Measurements from ENCODE around the gene SDR42E2.
A peak's percentile ranks its signal among the peaks of the same experiment; 100 is the strongest.

The SDR42E2 gene

GRCh38 chr16:22198547-22199293 is 36.4 kb downstream of the SDR42E2 start:
- Histone ChIP-seq H3K27me3 (replicated peaks; ENCODE audit: control insufficient read depth, insufficient read depth, low read length) (no peaks in the 10 kb centered on the region), H3K4me3 (replicated peaks; ENCODE audit: low read depth, low read length) (no peak overlapping the region), H3K36me3 (ENCODE audit: control insufficient read depth, insufficient read depth, low read length) (no peaks in the 10 kb centered on the region)
- no peak for DNase-seq (ENCODE audit: extremely low read depth, insufficient read length)
- TF ChIP-seq, protein P1, sequence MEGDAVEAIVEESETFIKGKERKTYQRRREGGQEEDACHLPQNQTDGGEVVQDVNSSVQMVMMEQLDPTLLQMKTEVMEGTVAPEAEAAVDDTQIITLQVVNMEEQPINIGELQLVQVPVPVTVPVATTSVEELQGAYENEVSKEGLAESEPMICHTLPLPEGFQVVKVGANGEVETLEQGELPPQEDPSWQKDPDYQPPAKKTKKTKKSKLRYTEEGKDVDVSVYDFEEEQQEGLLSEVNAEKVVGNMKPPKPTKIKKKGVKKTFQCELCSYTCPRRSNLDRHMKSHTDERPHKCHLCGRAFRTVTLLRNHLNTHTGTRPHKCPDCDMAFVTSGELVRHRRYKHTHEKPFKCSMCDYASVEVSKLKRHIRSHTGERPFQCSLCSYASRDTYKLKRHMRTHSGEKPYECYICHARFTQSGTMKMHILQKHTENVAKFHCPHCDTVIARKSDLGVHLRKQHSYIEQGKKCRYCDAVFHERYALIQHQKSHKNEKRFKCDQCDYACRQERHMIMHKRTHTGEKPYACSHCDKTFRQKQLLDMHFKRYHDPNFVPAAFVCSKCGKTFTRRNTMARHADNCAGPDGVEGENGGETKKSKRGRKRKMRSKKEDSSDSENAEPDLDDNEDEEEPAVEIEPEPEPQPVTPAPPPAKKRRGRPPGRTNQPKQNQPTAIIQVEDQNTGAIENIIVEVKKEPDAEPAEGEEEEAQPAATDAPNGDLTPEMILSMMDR (IDR thresholded peaks at IDR 0.05; ENCODE audit: insufficient read depth, low read length, poor library complexity, severe bottlenecking) = no peak

- TF ChIP-seq, protein P1 (IDR thresholded peaks at IDR 0.05; ENCODE audit: insufficient read depth, low read length, poor library complexity, severe bottlenecking) = no peak
- no peaks in the 10 kb centered on the region for H3K36me3 ChIP-seq (ENCODE audit: control insufficient read depth, insufficient read depth, low read length)
- H3K27me3 ChIP-seq (replicated peaks; ENCODE audit: control insufficient read depth, insufficient read depth, low read length) = no peaks in the 10 kb centered on the region
- no peak for DNase-seq (ENCODE audit: extremely low read depth, insufficient read length)
- H3K4me3 ChIP-seq (replicated peaks; ENCODE audit: low read depth, low read length) = no peak overlapping the region
Observed at GRCh38 chr16:22202261-22202637, 39.9 kb downstream of the SDR42E2 start.

DNA sequence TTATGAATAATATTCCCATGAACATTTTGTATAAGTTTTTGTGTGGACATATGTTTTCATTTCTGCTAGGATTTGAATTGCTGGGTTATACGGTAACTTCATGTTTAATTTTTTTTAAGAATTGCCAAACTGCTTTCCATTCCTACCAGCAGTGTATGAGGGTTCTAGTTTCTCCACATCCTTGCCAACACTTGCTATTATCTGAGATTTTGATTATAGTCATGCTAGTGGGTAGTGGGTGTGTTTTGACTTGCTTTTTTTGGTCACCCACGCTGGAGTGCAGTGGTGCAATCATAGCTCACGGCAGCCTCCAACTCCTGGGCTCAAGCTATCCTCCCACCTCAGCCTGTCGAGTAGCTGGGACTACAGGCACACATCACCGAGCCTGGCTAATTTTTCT is 40.8 kb downstream of the SDR42E2 start:
- no peaks in the 10 kb centered on the region for H3K27me3 ChIP-seq (replicated peaks; ENCODE audit: control insufficient read depth, insufficient read depth, low read length)
- no peak for DNase-seq (ENCODE audit: extremely low read depth, insufficient read length)
- no peak overlapping the region for H3K4me3 ChIP-seq (replicated peaks; ENCODE audit: low read depth, low read length)
- no peaks in the 10 kb centered on the region for H3K36me3 ChIP-seq (ENCODE audit: control insufficient read depth, insufficient read depth, low read length)
- TF ChIP-seq, protein P1 (IDR thresholded peaks at IDR 0.05; ENCODE audit: insufficient read depth, low read length, poor library complexity, severe bottlenecking) = no peak

DNA sequence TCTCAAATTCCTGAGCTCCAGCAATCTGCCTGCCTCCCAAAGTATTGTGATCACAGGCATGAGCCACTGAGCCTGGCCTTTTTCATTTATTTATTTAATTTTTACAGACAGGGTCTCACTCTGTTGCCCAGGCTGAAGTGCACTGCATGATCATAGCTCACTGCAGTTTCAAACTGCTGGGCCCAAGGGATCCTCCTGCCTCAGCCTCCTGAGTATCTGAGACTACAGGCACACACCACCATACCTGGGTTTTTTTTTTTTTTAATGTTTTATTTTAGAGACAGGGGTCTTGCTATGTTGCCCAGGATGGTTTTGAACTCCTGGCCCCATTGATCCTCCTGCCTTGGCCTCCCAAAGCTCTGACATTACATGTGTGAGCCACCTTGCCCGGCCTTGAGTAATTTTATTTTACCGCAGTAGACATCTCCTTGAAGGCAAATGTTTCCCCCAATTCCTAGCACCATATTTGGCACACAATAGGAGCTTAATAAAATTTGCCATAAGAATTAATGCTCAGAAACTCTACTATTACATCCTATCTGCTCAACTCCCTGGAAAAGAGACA is 41.9 kb downstream of the SDR42E2 start:
- Histone ChIP-seq H3K36me3 (ENCODE audit: control insufficient read depth, insufficient read depth, low read length) (no peaks in the 10 kb centered on the region), H3K4me3 (replicated peaks; ENCODE audit: low read depth, low read length) (no peak overlapping the region), H3K27me3 (replicated peaks; ENCODE audit: control insufficient read depth, insufficient read depth, low read length) (no peaks in the 10 kb centered on the region)
- DNase-seq (ENCODE audit: extremely low read depth, insufficient read length) = no peak
- TF ChIP-seq, protein P1 (IDR thresholded peaks at IDR 0.05; ENCODE audit: insufficient read depth, low read length, poor library complexity, severe bottlenecking) = no peak

GRCh38 chr16:22205577-22206012 is 43.3 kb downstream of the SDR42E2 start:
- Histone ChIP-seq H3K4me3 (replicated peaks; ENCODE audit: low read depth, low read length) (peak overlapping the region; percentile 89), H3K36me3 (ENCODE audit: control insufficient read depth, insufficient read depth, low read length) (peaks cover 1% of the 10 kb centered on the region; the same call in 1 of the 2 replicates), H3K27me3 (replicated peaks; ENCODE audit: control insufficient read depth, insufficient read depth, low read length) (no peaks in the 10 kb centered on the region)
- no peak for DNase-seq (ENCODE audit: extremely low read depth, insufficient read length)
- TF ChIP-seq, protein P1 (IDR thresholded peaks at IDR 0.05; ENCODE audit: insufficient read depth, low read length, poor library complexity, severe bottlenecking) = no peak

Data from GM06990 (cell line).